ENCODE results near the gene RAI1. TPM values are rescaled to one million over a fixed set of nuclear protein-coding genes. Genes with fewer than 3 reads are reported as not detected.

The RAI1 gene
- total and polyA plus RNA-seq, 10 of the 15 experiments (the other 5 are each of a cell fraction or from before 2014, with no cell fraction given), result 0.66 to 37.7 (median 6.0) TPM

DNA sequence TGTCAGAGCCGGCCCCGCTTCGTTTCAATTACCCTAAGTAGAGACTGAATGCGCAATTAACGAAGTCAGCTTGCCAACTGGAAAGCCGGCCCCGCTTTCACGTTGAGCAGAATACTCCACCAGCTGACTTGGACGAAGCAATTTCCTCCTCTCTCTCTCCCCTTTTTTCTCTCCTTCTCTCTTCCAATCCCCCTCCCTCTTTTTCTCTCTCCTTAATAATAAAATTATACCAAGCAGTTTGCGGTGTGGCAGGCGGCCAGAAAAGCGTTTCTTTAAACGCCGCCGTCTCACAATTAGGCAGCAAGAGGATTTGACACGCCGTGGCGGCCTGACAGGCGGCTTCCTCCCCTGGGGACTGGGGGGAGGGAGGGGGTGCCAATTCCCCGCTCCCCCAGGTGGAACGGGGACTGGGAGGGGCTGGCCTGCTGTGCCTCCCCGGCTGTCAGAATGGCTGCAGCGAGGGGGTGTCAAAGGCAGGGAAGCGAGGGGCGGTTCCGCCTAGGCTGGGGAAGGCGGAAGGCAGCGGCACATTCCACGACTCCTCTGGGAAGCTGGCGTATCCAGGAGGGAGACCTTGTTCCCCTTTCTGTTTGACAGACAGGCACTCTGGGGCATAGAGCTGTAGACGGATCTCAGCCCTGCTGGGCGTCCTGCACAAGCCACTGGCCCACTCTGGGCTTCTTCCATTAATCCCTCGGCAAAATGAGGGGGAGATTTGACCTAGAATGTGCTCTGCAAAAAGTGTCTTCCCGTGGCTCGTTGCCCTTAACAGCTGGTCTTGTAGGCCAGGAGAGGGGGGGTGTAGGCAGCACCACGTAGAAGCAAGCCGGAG is 102.8 kb downstream of the RAI1 start (continued):
- TF ChIP-seq, protein P1, sequence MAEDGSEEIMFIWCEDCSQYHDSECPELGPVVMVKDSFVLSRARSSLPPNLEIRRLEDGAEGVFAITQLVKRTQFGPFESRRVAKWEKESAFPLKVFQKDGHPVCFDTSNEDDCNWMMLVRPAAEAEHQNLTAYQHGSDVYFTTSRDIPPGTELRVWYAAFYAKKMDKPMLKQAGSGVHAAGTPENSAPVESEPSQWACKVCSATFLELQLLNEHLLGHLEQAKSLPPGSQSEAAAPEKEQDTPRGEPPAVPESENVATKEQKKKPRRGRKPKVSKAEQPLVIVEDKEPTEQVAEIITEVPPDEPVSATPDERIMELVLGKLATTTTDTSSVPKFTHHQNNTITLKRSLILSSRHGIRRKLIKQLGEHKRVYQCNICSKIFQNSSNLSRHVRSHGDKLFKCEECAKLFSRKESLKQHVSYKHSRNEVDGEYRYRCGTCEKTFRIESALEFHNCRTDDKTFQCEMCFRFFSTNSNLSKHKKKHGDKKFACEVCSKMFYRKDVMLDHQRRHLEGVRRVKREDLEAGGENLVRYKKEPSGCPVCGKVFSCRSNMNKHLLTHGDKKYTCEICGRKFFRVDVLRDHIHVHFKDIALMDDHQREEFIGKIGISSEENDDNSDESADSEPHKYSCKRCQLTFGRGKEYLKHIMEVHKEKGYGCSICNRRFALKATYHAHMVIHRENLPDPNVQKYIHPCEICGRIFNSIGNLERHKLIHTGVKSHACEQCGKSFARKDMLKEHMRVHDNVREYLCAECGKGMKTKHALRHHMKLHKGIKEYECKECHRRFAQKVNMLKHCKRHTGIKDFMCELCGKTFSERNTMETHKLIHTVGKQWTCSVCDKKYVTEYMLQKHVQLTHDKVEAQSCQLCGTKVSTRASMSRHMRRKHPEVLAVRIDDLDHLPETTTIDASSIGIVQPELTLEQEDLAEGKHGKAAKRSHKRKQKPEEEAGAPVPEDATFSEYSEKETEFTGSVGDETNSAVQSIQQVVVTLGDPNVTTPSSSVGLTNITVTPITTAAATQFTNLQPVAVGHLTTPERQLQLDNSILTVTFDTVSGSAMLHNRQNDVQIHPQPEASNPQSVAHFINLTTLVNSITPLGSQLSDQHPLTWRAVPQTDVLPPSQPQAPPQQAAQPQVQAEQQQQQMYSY (CRISPR knock-in tag; IDR thresholded peaks at IDR 0.05), result no peak
- TF ChIP-seq IKZF1 (conservative IDR thresholded peaks at IDR 0.05) (peak; percentile 71), ZZZ3 (IDR thresholded peaks at IDR 0.05; ENCODE audit: control insufficient read depth, insufficient read length, low read depth) (no peak), WRNIP1 (IDR thresholded peaks at IDR 0.05; ENCODE audit: borderline replicate concordance, low read depth, low read length) (no peak), TAF1 (IDR thresholded peaks at IDR 0.05; ENCODE audit: borderline replicate concordance, low read depth, low read length) (no peak), NFIC (IDR thresholded peaks at IDR 0.05; ENCODE audit: low read depth, low read length) (no peak), HDAC6 (IDR thresholded peaks at IDR 0.05; ENCODE audit: unreplicated experiment) (peak; percentile 23), EZH2 (IDR thresholded peaks at IDR 0.05; ENCODE audit: borderline replicate concordance, control insufficient read depth, low read depth, low read length) (no peak), CBX3 (IDR thresholded peaks at IDR 0.05; ENCODE audit: borderline replicate concordance, low read depth) (no peak), RFX5 (IDR thresholded peaks at IDR 0.05; ENCODE audit: low read depth, low read length) (no peak), EP300 (IDR thresholded peaks at IDR 0.05; ENCODE audit: borderline replicate concordance in 1 of 2, control insufficient read depth in 1 of 2, low read depth in 2 of 2, low read length in 2 of 2) (no peak), RAD21 (IDR thresholded peaks at IDR 0.05; ENCODE audit: insufficient read depth, low read depth, low read length) (no peak), CHD1 (IDR thresholded peaks at IDR 0.05; ENCODE audit: low read depth, low read length) (no peak), MTA3 (IDR thresholded peaks at IDR 0.05; ENCODE audit: borderline replicate concordance, low read length) (no peak), NR2F1 (conservative IDR thresholded peaks at IDR 0.05) (no peak), YBX1 (IDR thresholded peaks at IDR 0.05) (no peak), CHD4 (IDR thresholded peaks at IDR 0.05) (no peak), TARDBP (IDR thresholded peaks at IDR 0.05; ENCODE audit: borderline replicate concordance) (no peak), GABPA (IDR thresholded peaks at IDR 0.05; ENCODE audit: low read depth) (no peak), STAT3 (IDR thresholded peaks at IDR 0.05; ENCODE audit: low read depth, low read length) (no peak)
- TF ChIP-seq, protein P2, sequence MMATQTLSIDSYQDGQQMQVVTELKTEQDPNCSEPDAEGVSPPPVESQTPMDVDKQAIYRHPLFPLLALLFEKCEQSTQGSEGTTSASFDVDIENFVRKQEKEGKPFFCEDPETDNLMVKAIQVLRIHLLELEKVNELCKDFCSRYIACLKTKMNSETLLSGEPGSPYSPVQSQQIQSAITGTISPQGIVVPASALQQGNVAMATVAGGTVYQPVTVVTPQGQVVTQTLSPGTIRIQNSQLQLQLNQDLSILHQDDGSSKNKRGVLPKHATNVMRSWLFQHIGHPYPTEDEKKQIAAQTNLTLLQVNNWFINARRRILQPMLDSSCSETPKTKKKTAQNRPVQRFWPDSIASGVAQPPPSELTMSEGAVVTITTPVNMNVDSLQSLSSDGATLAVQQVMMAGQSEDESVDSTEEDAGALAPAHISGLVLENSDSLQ (IDR thresholded peaks at IDR 0.05), result peak; percentile 64
- TF ChIP-seq, protein P3, sequence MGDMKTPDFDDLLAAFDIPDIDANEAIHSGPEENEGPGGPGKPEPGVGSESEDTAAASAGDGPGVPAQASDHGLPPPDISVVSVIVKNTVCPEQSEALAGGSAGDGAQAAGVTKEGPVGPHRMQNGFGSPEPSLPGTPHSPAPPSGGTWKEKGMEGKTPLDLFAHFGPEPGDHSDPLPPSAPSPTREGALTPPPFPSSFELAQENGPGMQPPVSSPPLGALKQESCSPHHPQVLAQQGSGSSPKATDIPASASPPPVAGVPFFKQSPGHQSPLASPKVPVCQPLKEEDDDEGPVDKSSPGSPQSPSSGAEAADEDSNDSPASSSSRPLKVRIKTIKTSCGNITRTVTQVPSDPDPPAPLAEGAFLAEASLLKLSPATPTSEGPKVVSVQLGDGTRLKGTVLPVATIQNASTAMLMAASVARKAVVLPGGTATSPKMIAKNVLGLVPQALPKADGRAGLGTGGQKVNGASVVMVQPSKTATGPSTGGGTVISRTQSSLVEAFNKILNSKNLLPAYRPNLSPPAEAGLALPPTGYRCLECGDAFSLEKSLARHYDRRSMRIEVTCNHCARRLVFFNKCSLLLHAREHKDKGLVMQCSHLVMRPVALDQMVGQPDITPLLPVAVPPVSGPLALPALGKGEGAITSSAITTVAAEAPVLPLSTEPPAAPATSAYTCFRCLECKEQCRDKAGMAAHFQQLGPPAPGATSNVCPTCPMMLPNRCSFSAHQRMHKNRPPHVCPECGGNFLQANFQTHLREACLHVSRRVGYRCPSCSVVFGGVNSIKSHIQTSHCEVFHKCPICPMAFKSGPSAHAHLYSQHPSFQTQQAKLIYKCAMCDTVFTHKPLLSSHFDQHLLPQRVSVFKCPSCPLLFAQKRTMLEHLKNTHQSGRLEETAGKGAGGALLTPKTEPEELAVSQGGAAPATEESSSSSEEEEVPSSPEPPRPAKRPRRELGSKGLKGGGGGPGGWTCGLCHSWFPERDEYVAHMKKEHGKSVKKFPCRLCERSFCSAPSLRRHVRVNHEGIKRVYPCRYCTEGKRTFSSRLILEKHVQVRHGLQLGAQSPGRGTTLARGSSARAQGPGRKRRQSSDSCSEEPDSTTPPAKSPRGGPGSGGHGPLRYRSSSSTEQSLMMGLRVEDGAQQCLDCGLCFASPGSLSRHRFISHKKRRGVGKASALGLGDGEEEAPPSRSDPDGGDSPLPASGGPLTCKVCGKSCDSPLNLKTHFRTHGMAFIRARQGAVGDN (IDR thresholded peaks at IDR 0.05), result no peak
